Heart left ventricle (tissue), 16 donors: ENCODE measurements around the gene DMD. TPM values are rescaled to one million over a fixed set of nuclear protein-coding genes. Genes with fewer than 3 reads are reported as not detected.

Experiments used
- ATAC-seq, 4 donors: fragments of 200-7000 bp; cut with Tn5 transposase; one replicate each; pipeline ENCODE4 v1.9.1; 2020 to 2022; ENCODE audit warnings: moderate library complexity in 4 of 4, mild to moderate bottlenecking in 3 of 4, moderate number of reproducible peaks in 1 of 4
- DNase-seq, 5 donors: peaks; one replicate each; pipeline ENCODE4 v3.0.0-alpha.2; 2020
- H3K27ac ChIP-seq, 12 donors: fragments of 200-600 bp; sonication (generic) in 4 of 12; one replicate each; pipeline versions ENCODE4 v1.5.0 to v1.8.0; 2016 to 2022; ENCODE audit warnings: mild to moderate bottlenecking in 2 of 12
- H3K27me3 ChIP-seq, 9 donors: fragments of 200-600 bp; sonication (generic) in 2 of 9; one replicate each; pipeline versions ENCODE4 v1.5.1 to v1.8.0; 2016 to 2022; ENCODE audit warnings: mild to moderate bottlenecking in 3 of 9
- H3K36me3 ChIP-seq, 9 donors: fragments of 200-600 bp; sonication (generic) in 2 of 9; one replicate each; pipeline versions ENCODE4 v1.5.0 to v1.8.0; 2018 to 2022; ENCODE audit warnings: mild to moderate bottlenecking in 2 of 9
- H3K4me1 ChIP-seq, 12 donors: fragments of 200-600 bp; sonication (generic) in 4 of 12; one replicate each; pipeline versions ENCODE4 v1.5.0 to v1.8.0; 2016 to 2022; ENCODE audit warnings: mild to moderate bottlenecking in 3 of 12
- H3K4me3 ChIP-seq, 12 donors: fragments of 200-600 bp; sonication (generic) in 4 of 12; one replicate each; pipeline versions ENCODE4 v1.5.0 to v1.8.0; 2017 to 2022; ENCODE audit warnings: mild to moderate bottlenecking in 9 of 12, moderate library complexity in 4 of 12
- H3K9me3 ChIP-seq, 12 donors: fragments of 200-600 bp; sonication (generic) in 4 of 12; one replicate each; pipeline versions ENCODE4 v1.5.0 to v1.8.0; 2016 to 2022; ENCODE audit warnings: mild to moderate bottlenecking in 1 of 12
- CTCF ChIP-seq, 12 donors: fragments of 200-600 bp; sonication (generic) in 4 of 12; IDR thresholded peaks; one replicate each; pipeline versions ENCODE4 v1.5.0 to v1.8.0; 2018 to 2022; ENCODE audit warnings: antibody characterized with exemption in 12 of 12, mild to moderate bottlenecking in 5 of 12
- POLR2A ChIP-seq, 2 donors: fragments of 450-650 bp; IDR thresholded peaks; one replicate each; pipeline ENCODE4 v1.6.1; 2017; ENCODE audit warnings: antibody characterized with exemption in 2 of 2, mild to moderate bottlenecking in 2 of 2, moderate library complexity in 2 of 2
- WGBS, 4 donors: extraction: QIAGEN DNeasy Blood & Tissue Kit in 2 of 4; methylation state at CpG; one replicate each; pipeline versions ENCODE4 v1.1.5 to v1.1.7; 2013 to 2018; 5-methylcytosine and 5-hydroxymethylcytosine counted together
- intact Hi-C, 10 donors: fragments of 100-400 bp; cut with DNase I; formaldehyde crosslinking; loops; one replicate each; pipeline versions ENCODE4 v1.11.1 to v1.14.2; 2022
- polyA plus RNA-seq, 2 donors: library from polyadenylated mRNA; stranded (reverse); fragments of 200-250 nt; gene quantifications; one replicate each; pipeline ENCODE4 v1.2.3, GENCODE V29; 2013
- total RNA-seq, 9 donors: library from RNA; depleted of rRNA in 2 of 9; stranded (reverse); fragments of >200 nt in 2 of 9; fragmentation: NEBNext Ultra II Directional in 3 of 9; extraction: Animal tissue kit (Norgen Biotek cat#: 25700) in 3 of 9; gene quantifications; one replicate each; pipeline versions ENCODE4 v1.1.0 to v1.2.4, GENCODE V29; 2016 to 2023
- donor health status: ischemic (EF 13 %, LVEDD 7.1; RV severe dilation, severe dysfunction).
- donor health status: healthy with polysubstance abuse.
- donor health status: DM: no; HTN: yes; CAD: no.
- donor health status: DM: no; HTN: no; CAD: no.
- donor health status: ischemic (EF 25% LVEDD 6.9; RV normal size, moderate dysfunction).
- donor health status: ischemic (EF 25% LVEDD 5.7; RV mildly dilated, moderate dysfunction).
- donor health status: healthy.
- donor health status: DM: yes; HTN: yes; CAD: no.
- donor health status: ischemic (EF 35%, LVEDD 5.7; RV mildly dilated, moderate dysfunction).
- donor health status: nonischemic (EF 11% LVEDD 7.7; RV severe dilation, severe dysfunction).
- donor health status: DM: yes; HTN: yes; CAD: no.
- donor health status: PGD.
- donor health status: ischemic (EF 29% LVEDD 5.4; RV normal size, mild dysfunction).
- donor health status: nonischemic (EF 23%, LVEDD 6.1; RV moderate dilation, normal function).

Gene DMD
- total and polyA plus RNA-seq, 11 donors: 34.7 to 236 (median 162) TPM

- H3K36me3 ChIP-seq: peaks cover 0 to 20% (median 0%) of the 10 kb centered on the region in 9 donors
- DNase-seq (no peak), ATAC-seq (no peak)
- peaks cover 0 to 6% (median 0%) of the 10 kb centered on the region in 9 donors for H3K27me3 ChIP-seq
- H3K9me3 ChIP-seq: no peaks in the 10 kb centered on the region
- H3K4me3 ChIP-seq: no peak overlapping the region
- 53 to 62% (median 60%) methylated on average over 4 of the region's 4 CpGs for WGBS, 4 donors
- H3K4me1 ChIP-seq: peaks cover 0 to 35% (median 6%) of the 10 kb centered on the region in 12 donors
- intact Hi-C loops: no loop called here
- TF ChIP-seq CTCF (IDR thresholded peaks at IDR 0.05): no peak
- no peak for TF ChIP-seq POLR2A (IDR thresholded peaks at IDR 0.05)
- H3K27ac ChIP-seq: peak overlapping the region in 5 of 12 donors; percentile 0 to 41 (median 10)
Observed at GRCh38 chrX:31128855-31129254, 2082.5 kb downstream of the DMD start.

GRCh38 chrX:31127716-31128115 is 2083.6 kb downstream of the DMD start:
- peaks cover 0 to 6% (median 0%) of the 10 kb centered on the region in 9 donors for H3K27me3 ChIP-seq
- DNase-seq: no peak
- no peaks in the 10 kb centered on the region for H3K9me3 ChIP-seq
- no peak for ATAC-seq
- TF ChIP-seq CTCF (IDR thresholded peaks at IDR 0.05): no peak
- TF ChIP-seq POLR2A (IDR thresholded peaks at IDR 0.05): no peak
- no peak overlapping the region for H3K27ac ChIP-seq
- intact Hi-C loops: no loop called here
- H3K36me3 ChIP-seq: peaks cover 0 to 8% (median 0%) of the 10 kb centered on the region in 9 donors
- H3K4me1 ChIP-seq: peaks cover 0 to 43% (median 6%) of the 10 kb centered on the region in 12 donors
- H3K4me3 ChIP-seq: no peak overlapping the region
- 71 to 97% (median 87%) methylated on average over 3 of the region's 3 CpGs for WGBS, 4 donors

GRCh38 chrX:31126205-31126604 is 2085.1 kb downstream of the DMD start:
- Histone ChIP-seq H3K9me3 (no peaks in the 10 kb centered on the region), H3K27me3 (peaks cover 0 to 6% (median 0%) of the 10 kb centered on the region in 9 donors), H3K27ac (no peak overlapping the region), H3K36me3 (peaks cover 0 to 8% (median 0%) of the 10 kb centered on the region in 9 donors), H3K4me1 (peaks cover 0 to 43% (median 6%) of the 10 kb centered on the region in 12 donors), H3K4me3 (no peak overlapping the region)
- intact Hi-C loops: no loop called here
- WGBS, 4 donors: 85 to 86% (median 85%) methylated on average over 7 of the region's 7 CpGs
- peak in 1 of 4 donors; percentile 37 for ATAC-seq
- TF ChIP-seq POLR2A (IDR thresholded peaks at IDR 0.05): no peak
- TF ChIP-seq CTCF (IDR thresholded peaks at IDR 0.05): no peak
- DNase-seq: no peak

DNA sequence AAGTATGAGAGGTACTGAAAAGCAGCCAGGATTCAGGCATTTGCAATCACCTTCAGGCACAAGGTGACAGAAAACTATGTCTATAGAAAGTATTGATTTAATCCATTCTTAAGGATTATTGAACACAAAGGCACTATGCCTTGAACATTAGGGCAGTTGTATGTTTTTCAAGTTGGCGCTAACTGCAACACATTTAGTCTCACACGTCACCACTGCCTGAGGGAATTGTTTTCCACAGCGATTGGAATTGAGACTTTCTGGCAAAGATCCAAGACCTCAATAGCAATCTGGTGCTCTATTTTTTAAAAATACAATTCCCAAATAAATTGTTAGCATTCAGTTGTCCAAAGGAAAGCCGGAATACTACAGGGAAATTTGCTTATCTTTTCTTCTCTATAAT is 2086.8 kb downstream of the DMD start:
- Histone ChIP-seq H3K4me1 (peaks cover 0 to 33% (median 6%) of the 10 kb centered on the region in 12 donors), H3K27ac (peak overlapping the region in 4 of 12 donors; percentile 1 to 46 (median 14)), H3K9me3 (no peaks in the 10 kb centered on the region), H3K27me3 (no peaks in the 10 kb centered on the region), H3K36me3 (peaks cover 0 to 24% (median 0%) of the 10 kb centered on the region in 9 donors), H3K4me3 (no peak overlapping the region)
- intact Hi-C loops: no loop called here
- peak in 2 of 4 donors; percentile 45 to 53 for ATAC-seq
- peak in 3 of 5 donors; percentile 17 to 27 (median 19) for DNase-seq
- TF ChIP-seq POLR2A (IDR thresholded peaks at IDR 0.05): no peak
- TF ChIP-seq CTCF (IDR thresholded peaks at IDR 0.05): no peak
- WGBS, 4 donors: 11 to 31% (median 22%) methylated on average over 4 of the region's 4 CpGs
